ENCODE measurements around the gene DPP10.

DPP10 gene

GRCh38 chr2:115277366-115277765 is 834.9 kb downstream of the DPP10 start:
- no peaks in the 10 kb centered on the region for H3K36me3 ChIP-seq (ENCODE audit: insufficient read depth, insufficient read length, low read length)
- TF ChIP-seq YY1 (IDR thresholded peaks at IDR 0.05; ENCODE audit: insufficient read depth, insufficient read length) (no peak), ZNF274 (IDR thresholded peaks at IDR 0.05; ENCODE audit: low read depth, low read length) (no peak), SUZ12 (IDR thresholded peaks at IDR 0.05; ENCODE audit: extremely low read depth, insufficient read depth, insufficient read length) (no peak)
- no peaks in the 10 kb centered on the region for H3K9me3 ChIP-seq (ENCODE audit: insufficient read depth, low read length)
- no peak for DNase-seq (ENCODE audit: low read depth, low spot score)
- no peaks in the 10 kb centered on the region for H3K27me3 ChIP-seq (ENCODE audit: insufficient read depth, insufficient read length)
- H3K9ac ChIP-seq (ENCODE audit: insufficient read length, low read depth), result no peak overlapping the region
- H3K4me1 ChIP-seq (ENCODE audit: insufficient read depth, insufficient read length), result no peaks in the 10 kb centered on the region
- H3K4me3 ChIP-seq (ENCODE audit: insufficient read length, low read depth), result no peak overlapping the region

- no peak for DNase-seq (ENCODE audit: low read depth, low spot score)
- no peak for TF ChIP-seq YY1 (IDR thresholded peaks at IDR 0.05; ENCODE audit: insufficient read depth, insufficient read length)
- no peak for TF ChIP-seq ZNF274 (IDR thresholded peaks at IDR 0.05; ENCODE audit: low read depth, low read length)
- Histone ChIP-seq H3K4me1 (ENCODE audit: insufficient read depth, insufficient read length) (no peaks in the 10 kb centered on the region), H3K27me3 (ENCODE audit: insufficient read depth, insufficient read length) (no peaks in the 10 kb centered on the region), H3K4me3 (ENCODE audit: insufficient read length, low read depth) (no peak overlapping the region), H3K36me3 (ENCODE audit: insufficient read depth, insufficient read length, low read length) (no peaks in the 10 kb centered on the region), H3K9me3 (ENCODE audit: insufficient read depth, low read length) (no peaks in the 10 kb centered on the region), H3K9ac (ENCODE audit: insufficient read length, low read depth) (no peak overlapping the region)
Measured at GRCh38 chr2:115285416-115285815, 843.0 kb downstream of the DPP10 start.

- no peaks in the 10 kb centered on the region for H3K9me3 ChIP-seq (ENCODE audit: insufficient read depth, low read length)
- no peak overlapping the region for H3K9ac ChIP-seq (ENCODE audit: insufficient read length, low read depth)
- H3K4me3 ChIP-seq (ENCODE audit: insufficient read length, low read depth), result no peak overlapping the region
- DNase-seq (ENCODE audit: low read depth, low spot score), result no peak
- no peaks in the 10 kb centered on the region for H3K27me3 ChIP-seq (ENCODE audit: insufficient read depth, insufficient read length)
- TF ChIP-seq SUZ12 (IDR thresholded peaks at IDR 0.05; ENCODE audit: extremely low read depth, insufficient read depth, insufficient read length), result no peak
- no peak for TF ChIP-seq ZNF274 (IDR thresholded peaks at IDR 0.05; ENCODE audit: low read depth, low read length)
- TF ChIP-seq YY1 (IDR thresholded peaks at IDR 0.05; ENCODE audit: insufficient read depth, insufficient read length), result no peak
- no peaks in the 10 kb centered on the region for H3K4me1 ChIP-seq (ENCODE audit: insufficient read depth, insufficient read length)
- no peaks in the 10 kb centered on the region for H3K36me3 ChIP-seq (ENCODE audit: insufficient read depth, insufficient read length, low read length)
Measured at GRCh38 chr2:115290478-115290877, 848.0 kb downstream of the DPP10 start.

- no peaks in the 10 kb centered on the region for H3K27me3 ChIP-seq (ENCODE audit: insufficient read depth, insufficient read length)
- no peaks in the 10 kb centered on the region for H3K9me3 ChIP-seq (ENCODE audit: insufficient read depth, low read length)
- TF ChIP-seq SUZ12 (IDR thresholded peaks at IDR 0.05; ENCODE audit: extremely low read depth, insufficient read depth, insufficient read length) (no peak), ZNF274 (IDR thresholded peaks at IDR 0.05; ENCODE audit: low read depth, low read length) (no peak), YY1 (IDR thresholded peaks at IDR 0.05; ENCODE audit: insufficient read depth, insufficient read length) (no peak)
- H3K4me3 ChIP-seq (ENCODE audit: insufficient read length, low read depth), result no peak overlapping the region
- no peak overlapping the region for H3K9ac ChIP-seq (ENCODE audit: insufficient read length, low read depth)
- DNase-seq (ENCODE audit: low read depth, low spot score), result no peak
- H3K4me1 ChIP-seq (ENCODE audit: insufficient read depth, insufficient read length), result no peaks in the 10 kb centered on the region
- H3K36me3 ChIP-seq (ENCODE audit: insufficient read depth, insufficient read length, low read length), result no peaks in the 10 kb centered on the region
Measured at GRCh38 chr2:115292742-115293141, 850.3 kb downstream of the DPP10 start.

GRCh38 chr2:115294999-115295398 is 852.6 kb downstream of the DPP10 start:
- TF ChIP-seq YY1 (IDR thresholded peaks at IDR 0.05; ENCODE audit: insufficient read depth, insufficient read length) (no peak), SUZ12 (IDR thresholded peaks at IDR 0.05; ENCODE audit: extremely low read depth, insufficient read depth, insufficient read length) (no peak), ZNF274 (IDR thresholded peaks at IDR 0.05; ENCODE audit: low read depth, low read length) (no peak)
- no peaks in the 10 kb centered on the region for H3K36me3 ChIP-seq (ENCODE audit: insufficient read depth, insufficient read length, low read length)
- no peaks in the 10 kb centered on the region for H3K4me1 ChIP-seq (ENCODE audit: insufficient read depth, insufficient read length)
- peak; percentile 6 for DNase-seq (ENCODE audit: low read depth, low spot score)
- no peak overlapping the region for H3K4me3 ChIP-seq (ENCODE audit: insufficient read length, low read depth)
- H3K27me3 ChIP-seq (ENCODE audit: insufficient read depth, insufficient read length), result no peaks in the 10 kb centered on the region
- H3K9ac ChIP-seq (ENCODE audit: insufficient read length, low read depth), result no peak overlapping the region
- no peaks in the 10 kb centered on the region for H3K9me3 ChIP-seq (ENCODE audit: insufficient read depth, low read length)

- DNase-seq (ENCODE audit: low read depth, low spot score), result no peak
- no peak overlapping the region for H3K9ac ChIP-seq (ENCODE audit: insufficient read length, low read depth)
- H3K4me3 ChIP-seq (ENCODE audit: insufficient read length, low read depth), result no peak overlapping the region
- TF ChIP-seq YY1 (IDR thresholded peaks at IDR 0.05; ENCODE audit: insufficient read depth, insufficient read length), result no peak
- no peak for TF ChIP-seq SUZ12 (IDR thresholded peaks at IDR 0.05; ENCODE audit: extremely low read depth, insufficient read depth, insufficient read length)
- TF ChIP-seq ZNF274 (IDR thresholded peaks at IDR 0.05; ENCODE audit: low read depth, low read length), result no peak
- H3K36me3 ChIP-seq (ENCODE audit: insufficient read depth, insufficient read length, low read length), result no peaks in the 10 kb centered on the region
- H3K27me3 ChIP-seq (ENCODE audit: insufficient read depth, insufficient read length), result no peaks in the 10 kb centered on the region
- H3K4me1 ChIP-seq (ENCODE audit: insufficient read depth, insufficient read length), result no peaks in the 10 kb centered on the region
- H3K9me3 ChIP-seq (ENCODE audit: insufficient read depth, low read length), result no peaks in the 10 kb centered on the region
Measured at GRCh38 chr2:115297056-115297455, 854.6 kb downstream of the DPP10 start.

GRCh38 chr2:115299199-115299598 is 856.8 kb downstream of the DPP10 start:
- H3K4me3 ChIP-seq (ENCODE audit: insufficient read length, low read depth), result no peak overlapping the region
- TF ChIP-seq ZNF274 (IDR thresholded peaks at IDR 0.05; ENCODE audit: low read depth, low read length), result no peak
- no peaks in the 10 kb centered on the region for H3K9me3 ChIP-seq (ENCODE audit: insufficient read depth, low read length)
- no peak for DNase-seq (ENCODE audit: low read depth, low spot score)
- H3K36me3 ChIP-seq (ENCODE audit: insufficient read depth, insufficient read length, low read length), result no peaks in the 10 kb centered on the region
- H3K27me3 ChIP-seq (ENCODE audit: insufficient read depth, insufficient read length), result no peaks in the 10 kb centered on the region
- H3K4me1 ChIP-seq (ENCODE audit: insufficient read depth, insufficient read length), result no peaks in the 10 kb centered on the region
- H3K9ac ChIP-seq (ENCODE audit: insufficient read length, low read depth), result no peak overlapping the region

- no peaks in the 10 kb centered on the region for H3K36me3 ChIP-seq (ENCODE audit: insufficient read depth, insufficient read length, low read length)
- TF ChIP-seq ZNF274 (IDR thresholded peaks at IDR 0.05; ENCODE audit: low read depth, low read length), result no peak
- no peak for TF ChIP-seq YY1 (IDR thresholded peaks at IDR 0.05; ENCODE audit: insufficient read depth, insufficient read length)
- TF ChIP-seq SUZ12 (IDR thresholded peaks at IDR 0.05; ENCODE audit: extremely low read depth, insufficient read depth, insufficient read length), result no peak
- no peaks in the 10 kb centered on the region for H3K4me1 ChIP-seq (ENCODE audit: insufficient read depth, insufficient read length)
- no peak for DNase-seq (ENCODE audit: low read depth, low spot score)
- H3K27me3 ChIP-seq (ENCODE audit: insufficient read depth, insufficient read length), result no peaks in the 10 kb centered on the region
- no peak overlapping the region for H3K4me3 ChIP-seq (ENCODE audit: insufficient read length, low read depth)
- H3K9ac ChIP-seq (ENCODE audit: insufficient read length, low read depth), result no peak overlapping the region
- H3K9me3 ChIP-seq (ENCODE audit: insufficient read depth, low read length), result no peaks in the 10 kb centered on the region
Measured at GRCh38 chr2:115305712-115306111, 863.3 kb downstream of the DPP10 start.

Measured in NT2/D1 (cell line).